Lower lobe of right lung (tissue), 2 donors: ENCODE data around the gene CARNS1. TPM values are rescaled to one million over a fixed set of nuclear protein-coding genes. Genes with fewer than 3 reads are reported as not detected.
"Not testable (repeated sequence)": the region's sequence is repeated elsewhere in the genome, so short reads cannot be mapped to it uniquely, and the experiment has no call there.

Source experiments
- ATAC-seq, 2 donors: fragments of 200-7000 bp; cut with Tn5 transposase; one replicate each; pipeline ENCODE4 v1.9.1; 2020 to 2022; ENCODE audit warnings: mild to moderate bottlenecking in 2 of 2, moderate library complexity in 2 of 2
- DNase-seq: peaks from one replicate; pipeline ENCODE4 v3.0.0-alpha.2; 2020
- H3K27ac ChIP-seq: fragments of 200-600 bp; one replicate; pipeline ENCODE4 v1.8.0; 2022
- H3K27me3 ChIP-seq: fragments of 200-600 bp; one replicate; pipeline ENCODE4 v1.8.0; 2022; ENCODE audit warnings: low read depth
- H3K36me3 ChIP-seq: fragments of 200-600 bp; one replicate; pipeline ENCODE4 v1.8.0; 2022; ENCODE audit warnings: mild to moderate bottlenecking
- H3K4me1 ChIP-seq: fragments of 200-600 bp; one replicate; pipeline ENCODE4 v1.8.0; 2022
- H3K4me3 ChIP-seq: fragments of 200-600 bp; one replicate; pipeline ENCODE4 v1.8.0; 2022; ENCODE audit warnings: mild to moderate bottlenecking
- H3K9me3 ChIP-seq: fragments of 200-600 bp; one replicate; pipeline ENCODE4 v1.8.0; 2022
- CTCF ChIP-seq: fragments of 200-600 bp; IDR thresholded peaks from one replicate; pipeline ENCODE4 v1.8.0; 2022; ENCODE audit warnings: antibody characterized with exemption, mild to moderate bottlenecking
- intact Hi-C: fragments of 100-400 bp; cut with DNase I; formaldehyde crosslinking; loops from one replicate; pipeline ENCODE4 v1.11.0; 2022
- total RNA-seq: library from RNA; stranded (reverse); fragmentation: NEBNext Ultra II Directional; extraction: Animal tissue kit (Norgen Biotek cat#: 25700); gene quantifications from one replicate; pipeline ENCODE4 v1.2.1, GENCODE V29; 2021
- donor health status: DM: no; HTN: yes; CAD: no; lungs with severe emphysema.

The CARNS1 gene
- total RNA-seq, 1 donor from 2014 or later, result 0.71 TPM

- ATAC-seq (peak; percentile 85 to 90), DNase-seq (peak; percentile 94)
- H3K9me3 ChIP-seq, result no peaks in the 10 kb centered on the region
- TF ChIP-seq CTCF, result no peak
- H3K36me3 ChIP-seq, result peaks cover 6% of the 10 kb centered on the region
- intact Hi-C loops, result no loop called here
- peaks cover 45% of the 10 kb centered on the region for H3K4me1 ChIP-seq
- H3K27ac ChIP-seq, result peak overlapping the region; percentile 93
- H3K4me3 ChIP-seq, result peak overlapping the region; percentile 67
- H3K27me3 ChIP-seq, result no peaks in the 10 kb centered on the region
These were observed 49.1 kb downstream of the CARNS1 start for GRCh38 chr11:67464411-67465188.

GRCh38 chr11:67465189-67465510 lies 49.7 kb downstream of the CARNS1 start:
- no peak for TF ChIP-seq CTCF
- Histone ChIP-seq H3K9me3 (no peaks in the 10 kb centered on the region), H3K27ac (peak overlapping the region; percentile 93), H3K27me3 (no peaks in the 10 kb centered on the region), H3K4me3 (peak overlapping the region; percentile 67), H3K4me1 (peaks cover 49% of the 10 kb centered on the region), H3K36me3 (peaks cover 6% of the 10 kb centered on the region)
- ATAC-seq (no peak), DNase-seq (no peak)
- intact Hi-C loops, result no loop called here

GRCh38 chr11:67465530-67465929 lies 50.1 kb downstream of the CARNS1 start:
- H3K36me3 ChIP-seq, H3K9me3 ChIP-seq, DNase-seq, intact Hi-C loops, H3K27me3 ChIP-seq, ATAC-seq: not testable (repeated sequence)
- H3K4me1 ChIP-seq, result peaks cover 49% of the 10 kb centered on the region
- peak overlapping the region; percentile 67 for H3K4me3 ChIP-seq
- H3K27ac ChIP-seq, result peak overlapping the region; percentile 93

- peaks cover 6% of the 10 kb centered on the region for H3K36me3 ChIP-seq
- H3K4me1 ChIP-seq, result peaks cover 49% of the 10 kb centered on the region
- H3K4me3 ChIP-seq, result no peak overlapping the region
- intact Hi-C loops, result no loop called here
- H3K9me3 ChIP-seq, result no peaks in the 10 kb centered on the region
- DNase-seq (no peak), ATAC-seq (no peak)
- H3K27ac ChIP-seq, result no peak overlapping the region
- no peak for TF ChIP-seq CTCF
- H3K27me3 ChIP-seq, result no peaks in the 10 kb centered on the region
These were observed 50.9 kb downstream of the CARNS1 start for GRCh38 chr11:67466367-67466766.

- Histone ChIP-seq H3K27me3 (no peaks in the 10 kb centered on the region), H3K4me3 (peak overlapping the region; percentile 78), H3K27ac (peak overlapping the region; percentile 92), H3K36me3 (peaks cover 6% of the 10 kb centered on the region), H3K4me1 (peaks cover 49% of the 10 kb centered on the region), H3K9me3 (no peaks in the 10 kb centered on the region)
- intact Hi-C loops, result no loop called here
- no peak for ATAC-seq
- no peak for DNase-seq
- no peak for TF ChIP-seq CTCF
These were observed 51.7 kb downstream of the CARNS1 start for GRCh38 chr11:67466962-67467771.

- intact Hi-C loops, result no loop called here
- Histone ChIP-seq H3K9me3 (no peaks in the 10 kb centered on the region), H3K27me3 (no peaks in the 10 kb centered on the region), H3K36me3 (peaks cover 6% of the 10 kb centered on the region), H3K4me1 (peaks cover 49% of the 10 kb centered on the region), H3K4me3 (peak overlapping the region; percentile 78), H3K27ac (peak overlapping the region; percentile 92)
- ATAC-seq, result peak; percentile 14 to 54
- DNase-seq, result peak; percentile 84
- no peak for TF ChIP-seq CTCF
These were observed 52.6 kb downstream of the CARNS1 start for GRCh38 chr11:67468056-67468455.
